MM.1S (cell line): Measurements from ENCODE around the gene RAB35.

Experiments
- DNase-seq: peaks from one replicate; pipeline ENCODE4 v3.0.0-alpha.2; 2015
- H2AFZ ChIP-seq: fragments of 300-600 bp; sonication (generic); 2 replicates; pipeline ENCODE4 v1.6.0; 2016; ENCODE audit warnings: antibody characterized with exemption, low read length
- H3F3A ChIP-seq: fragments of 300-600 bp; sonication (generic); 2 replicates; pipeline ENCODE4 v1.6.1; 2016; ENCODE audit warnings: mild to moderate bottlenecking, antibody characterized with exemption, low read length, moderate library complexity, mixed read lengths; ENCODE audit not compliant: insufficient read depth
- H3K27ac ChIP-seq: fragments of 300-600 bp; sonication (generic); 2 replicates; pipeline ENCODE4 v1.5.1; 2016; ENCODE audit warnings: mild to moderate bottlenecking, low read length
- H3K27me3 ChIP-seq: fragments of 300-600 bp; sonication (generic); replicated peaks from 2 replicates; pipeline ENCODE4 v1.6.0; 2016; ENCODE audit warnings: low read length; ENCODE audit not compliant: insufficient read depth
- H3K36me3 ChIP-seq: fragments of 300-600 bp; sonication (generic); replicated peaks from 2 replicates; pipeline ENCODE4 v1.6.1; 2016; ENCODE audit warnings: mild to moderate bottlenecking, low read length, mixed read lengths; ENCODE audit not compliant: insufficient read depth
- H3K4me1 ChIP-seq: fragments of 300-600 bp; sonication (generic); 2 replicates; pipeline ENCODE4 v1.6.1; 2016; ENCODE audit warnings: low read length, mixed read lengths
- H3K4me2 ChIP-seq: fragments of 300-600 bp; sonication (generic); 2 replicates; pipeline ENCODE4 v1.6.0; 2016; ENCODE audit warnings: low read depth, low read length
- H3K4me3 ChIP-seq: fragments of 300-600 bp; sonication (generic); 2 replicates; pipeline ENCODE4 v1.5.1; 2016; ENCODE audit warnings: low read length, mixed read lengths
- H3K79me2 ChIP-seq: fragments of 300-600 bp; sonication (generic); 2 replicates; pipeline ENCODE4 v1.6.1; 2016; ENCODE audit warnings: mixed run types, low read length, mixed read lengths
- H3K9ac ChIP-seq: fragments of 300-600 bp; sonication (generic); 2 replicates; pipeline ENCODE4 v1.6.1; 2016; ENCODE audit warnings: low read length, mixed read lengths
- H3K9me2 ChIP-seq: fragments of 300-600 bp; sonication (generic); replicated peaks from 2 replicates; pipeline ENCODE4 v1.6.1; 2016; ENCODE audit warnings: mild to moderate bottlenecking, low read length, mixed read lengths; ENCODE audit not compliant: insufficient read depth
- H3K9me3 ChIP-seq: fragments of 300-600 bp; sonication (generic); replicated peaks from 2 replicates; pipeline ENCODE4 v1.6.1; 2016; ENCODE audit warnings: mild to moderate bottlenecking, low read length, mixed read lengths; ENCODE audit not compliant: insufficient read depth
- H4K20me1 ChIP-seq: fragments of 300-600 bp; sonication (generic); 2 replicates; pipeline ENCODE4 v1.6.1; 2016; ENCODE audit warnings: mild to moderate bottlenecking, low read length, moderate library complexity, mixed read lengths; ENCODE audit not compliant: insufficient read depth
- CTCF ChIP-seq: fragments of 300-600 bp; sonication (generic); IDR thresholded peaks from 2 replicates; pipeline ENCODE4 v1.5.1; 2016; ENCODE audit warnings: antibody characterized with exemption, low read length, mixed read lengths
- EZH2 ChIP-seq: fragments of 300-600 bp; sonication (generic); optimal IDR thresholded peaks from 2 replicates; pipeline ENCODE3; 2017; ENCODE audit warnings: low read depth, mild to moderate bottlenecking, antibody characterized with exemption, low read length, mixed read lengths
- EZH2phosphoT487 ChIP-seq: fragments of 300-600 bp; sonication (generic); IDR thresholded peaks from 2 replicates; pipeline ENCODE4 v1.6.1; 2018; ENCODE audit warnings: antibody characterized with exemption, low read length

The RAB35 gene

GRCh38 chr12:120095331-120095730, 21.2 kb downstream of the RAB35 start:
- TF ChIP-seq CTCF (no peak), EZH2 (no peak), EZH2phosphoT487 (no peak)
- no peaks in the 10 kb centered on the region for H4K20me1 ChIP-seq
- H3K9me3 ChIP-seq, result no peaks in the 10 kb centered on the region
- H3K36me3 ChIP-seq, result no peaks in the 10 kb centered on the region; the same call in 1 of the 2 replicates
- H3F3A ChIP-seq, result no peaks in the 10 kb centered on the region
- H3K9me2 ChIP-seq, result no peaks in the 10 kb centered on the region
- H3K79me2 ChIP-seq, result peaks cover 20% of the 10 kb centered on the region
- no peak overlapping the region for H3K27ac ChIP-seq
- no peak overlapping the region for H3K9ac ChIP-seq
- no peak overlapping the region for H3K4me2 ChIP-seq
- no peak overlapping the region for H3K4me3 ChIP-seq
- H3K27me3 ChIP-seq, result no peaks in the 10 kb centered on the region
- no peak overlapping the region for H2AFZ ChIP-seq
- DNase-seq, result no peak
- no peaks in the 10 kb centered on the region for H3K4me1 ChIP-seq

DNA sequence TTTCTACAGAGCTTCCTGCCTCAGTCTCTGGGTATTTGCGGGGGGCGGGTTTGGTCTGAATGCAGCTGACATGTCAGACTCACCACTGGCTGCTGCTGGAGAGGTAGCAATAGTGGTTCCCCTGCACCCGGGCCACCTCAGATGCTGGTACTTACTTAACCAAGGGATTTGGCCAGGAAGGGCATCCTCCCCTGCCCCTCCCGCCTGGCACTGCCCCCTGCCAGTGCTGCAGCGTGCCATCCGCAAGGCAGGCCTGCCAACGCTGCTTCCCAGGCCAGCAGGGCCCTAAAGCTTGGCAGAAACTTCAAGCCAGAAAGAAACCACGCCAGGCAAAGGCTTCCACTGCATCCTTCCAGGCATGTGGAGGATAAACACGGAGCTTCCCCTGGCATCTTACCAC, 22.1 kb downstream of the RAB35 start:
- Histone ChIP-seq H3K9me2 (no peaks in the 10 kb centered on the region), H3K27ac (no peak overlapping the region), H3K4me3 (no peak overlapping the region), H3K27me3 (no peaks in the 10 kb centered on the region), H4K20me1 (no peaks in the 10 kb centered on the region), H3K4me2 (no peak overlapping the region), H3K9me3 (no peaks in the 10 kb centered on the region), H3K36me3 (no peaks in the 10 kb centered on the region; the same call in 1 of the 2 replicates), H3F3A (no peaks in the 10 kb centered on the region), H3K9ac (no peak overlapping the region), H3K4me1 (no peaks in the 10 kb centered on the region), H2AFZ (no peak overlapping the region), H3K79me2 (peaks cover 11% of the 10 kb centered on the region)
- DNase-seq, result no peak
- TF ChIP-seq EZH2phosphoT487 (no peak), CTCF (no peak), EZH2 (no peak)

DNA sequence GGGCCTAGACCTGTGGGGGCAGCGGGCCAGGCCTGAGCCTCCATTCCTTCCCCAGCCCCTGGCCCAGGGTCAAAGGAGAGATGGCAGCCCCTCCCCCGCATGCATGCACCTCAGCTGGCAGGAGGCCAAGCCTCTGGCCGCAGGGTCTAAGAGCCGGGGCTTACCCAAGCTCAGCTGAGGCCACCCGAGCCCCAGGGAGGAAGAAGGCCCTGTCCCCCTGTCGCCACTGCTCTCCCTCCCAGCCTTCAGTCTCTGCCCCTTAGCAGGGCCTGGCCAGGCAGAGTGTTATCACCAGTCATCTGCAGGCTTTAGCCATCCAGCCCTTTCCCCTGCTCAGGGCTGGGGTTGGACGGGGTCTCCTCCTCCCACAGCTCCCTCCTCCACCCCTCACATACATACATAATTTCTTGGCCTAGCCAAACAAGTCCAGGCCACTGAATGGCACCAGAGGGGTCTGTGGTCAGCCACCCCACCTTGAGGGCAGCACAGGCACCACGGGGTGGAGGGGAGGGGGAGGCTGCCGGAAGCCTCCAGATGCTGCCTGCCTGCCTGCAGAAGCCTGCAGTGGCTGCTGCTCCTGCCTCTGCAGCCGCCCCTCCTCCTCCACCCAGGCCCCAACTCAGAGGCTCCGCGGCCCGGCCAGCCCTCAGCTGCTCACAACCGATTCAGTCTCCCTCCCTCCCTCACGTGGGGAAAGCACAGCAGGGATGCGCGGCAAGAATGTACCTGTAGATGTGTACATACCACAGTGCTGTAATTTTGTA, 22.8 kb downstream of the RAB35 start:
- H3K36me3 ChIP-seq, result no peaks in the 10 kb centered on the region; the same call in 1 of the 2 replicates
- no peaks in the 10 kb centered on the region for H3F3A ChIP-seq
- no peak overlapping the region for H3K9ac ChIP-seq
- H3K27ac ChIP-seq, result no peak overlapping the region
- no peaks in the 10 kb centered on the region for H3K27me3 ChIP-seq
- H3K79me2 ChIP-seq, result peaks cover 4% of the 10 kb centered on the region
- H2AFZ ChIP-seq, result no peak overlapping the region
- no peaks in the 10 kb centered on the region for H3K4me1 ChIP-seq
- TF ChIP-seq EZH2 (no peak), EZH2phosphoT487 (no peak), CTCF (no peak)
- no peak overlapping the region for H3K4me2 ChIP-seq
- no peak overlapping the region for H3K4me3 ChIP-seq
- H4K20me1 ChIP-seq, result no peaks in the 10 kb centered on the region
- no peaks in the 10 kb centered on the region for H3K9me3 ChIP-seq
- H3K9me2 ChIP-seq, result no peaks in the 10 kb centered on the region
- no peak for DNase-seq
